ENCODE results near the gene PPP1R3F.

GRCh38 chrX:49269010-49269766 lies 405 bp upstream of the PPP1R3F start:
- TF ChIP-seq, protein P1, sequence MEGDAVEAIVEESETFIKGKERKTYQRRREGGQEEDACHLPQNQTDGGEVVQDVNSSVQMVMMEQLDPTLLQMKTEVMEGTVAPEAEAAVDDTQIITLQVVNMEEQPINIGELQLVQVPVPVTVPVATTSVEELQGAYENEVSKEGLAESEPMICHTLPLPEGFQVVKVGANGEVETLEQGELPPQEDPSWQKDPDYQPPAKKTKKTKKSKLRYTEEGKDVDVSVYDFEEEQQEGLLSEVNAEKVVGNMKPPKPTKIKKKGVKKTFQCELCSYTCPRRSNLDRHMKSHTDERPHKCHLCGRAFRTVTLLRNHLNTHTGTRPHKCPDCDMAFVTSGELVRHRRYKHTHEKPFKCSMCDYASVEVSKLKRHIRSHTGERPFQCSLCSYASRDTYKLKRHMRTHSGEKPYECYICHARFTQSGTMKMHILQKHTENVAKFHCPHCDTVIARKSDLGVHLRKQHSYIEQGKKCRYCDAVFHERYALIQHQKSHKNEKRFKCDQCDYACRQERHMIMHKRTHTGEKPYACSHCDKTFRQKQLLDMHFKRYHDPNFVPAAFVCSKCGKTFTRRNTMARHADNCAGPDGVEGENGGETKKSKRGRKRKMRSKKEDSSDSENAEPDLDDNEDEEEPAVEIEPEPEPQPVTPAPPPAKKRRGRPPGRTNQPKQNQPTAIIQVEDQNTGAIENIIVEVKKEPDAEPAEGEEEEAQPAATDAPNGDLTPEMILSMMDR (IDR thresholded peaks at IDR 0.05; ENCODE audit: poor library complexity): no peak
- no peak for TF ChIP-seq EZH2phosphoT487 (IDR thresholded peaks at IDR 0.05; ENCODE audit: low read depth, severe bottlenecking, unreplicated experiment)
- TF ChIP-seq EZH2 (IDR thresholded peaks at IDR 0.05; ENCODE audit: borderline replicate concordance): no peak
